Upper lobe of left lung (tissue), 6 donors: ENCODE results near the gene TSPO. TPM values are rescaled to one million over a fixed set of nuclear protein-coding genes. Genes with fewer than 3 reads are reported as not detected.

ENCODE experiments used
- ATAC-seq, 2 donors: fragments of 200-7000 bp; cut with Tn5 transposase; one replicate each; pipeline ENCODE4 v1.9.1; 2022; ENCODE audit warnings: mild to moderate bottlenecking in 2 of 2, moderate library complexity in 2 of 2; ENCODE audit not compliant: low FRiP score in 2 of 2
- DNase-seq, 2 donors: peaks; one replicate each; pipeline ENCODE4 v3.0.0-alpha.2; 2019 to 2020
- H3K27ac ChIP-seq, 4 donors: fragments of 200-600 bp; sonication (generic); one replicate each; pipeline ENCODE4 v1.5.1; 2016 to 2019
- H3K27me3 ChIP-seq, 4 donors: fragments of 200-600 bp; sonication (generic); one replicate each; pipeline ENCODE4 v1.5.1; 2017 to 2019
- H3K36me3 ChIP-seq, 4 donors: fragments of 200-600 bp; sonication (generic); one replicate each; pipeline ENCODE4 v1.5.1; 2016 to 2019
- H3K4me1 ChIP-seq, 4 donors: fragments of 200-600 bp; sonication (generic); one replicate each; pipeline ENCODE4 v1.5.1; 2018 to 2019
- H3K4me3 ChIP-seq, 4 donors: fragments of 200-600 bp; sonication (generic); one replicate each; pipeline ENCODE4 v1.5.1; 2017 to 2019; ENCODE audit warnings: mild to moderate bottlenecking in 2 of 4, moderate library complexity in 1 of 4
- H3K9me3 ChIP-seq, 4 donors: fragments of 200-600 bp; sonication (generic); one replicate each; pipeline ENCODE4 v1.5.1; 2018 to 2019
- EP300 ChIP-seq, 4 donors: sonication (generic); formaldehyde crosslinking; IDR thresholded peaks; one replicate each; pipeline ENCODE4 v1.5.1; 2017; ENCODE audit warnings: antibody characterized with exemption in 4 of 4, control low read depth in 2 of 4
- POLR2A ChIP-seq, 4 donors: fragments of 450-650 bp; IDR thresholded peaks; one replicate each; pipeline ENCODE4 v1.5.1; 2016 to 2017; ENCODE audit warnings: antibody characterized with exemption in 4 of 4, mild to moderate bottlenecking in 2 of 4
- POLR2AphosphoS5 ChIP-seq, 2 donors: sonication (generic); formaldehyde crosslinking; IDR thresholded peaks; one replicate each; pipeline ENCODE4 v1.5.1; 2017; ENCODE audit warnings: antibody characterized with exemption in 2 of 2
- WGBS, 2 donors: methylation state at CpG; one replicate each; pipeline ENCODE4 v1.1.5; 2017 to 2018; 5-methylcytosine and 5-hydroxymethylcytosine counted together
- total RNA-seq, 6 donors: library from RNA; depleted of rRNA in 4 of 6; stranded (reverse); fragments of >200 nt in 4 of 6; gene quantifications; one replicate each; pipeline versions ENCODE4 v1.1.0 to v1.2.1, GENCODE V29; 2016 to 2021
- TF ChIP-seq, protein P1 (sequence below), 6 experiments: fragments of 450-650 bp in 4 of 6; fragments of 200-600 bp in 2 of 6; sonication (generic) in 2 of 6; IDR thresholded peaks; one replicate each; pipeline ENCODE4 v1.5.1; 2016 to 2019; ENCODE audit warnings: antibody characterized with exemption in 6 of 6
- donor health status: DM: no; HTN: no; CAD: no; lungs with moderate emphysema.
- donor health status: DM: no; HTN: yes; CAD: no; lungs with severe emphysema.

The TSPO gene
- total RNA-seq, 6 donors from 2014 or later: 127 to 426 (median 315) TPM

DNA sequence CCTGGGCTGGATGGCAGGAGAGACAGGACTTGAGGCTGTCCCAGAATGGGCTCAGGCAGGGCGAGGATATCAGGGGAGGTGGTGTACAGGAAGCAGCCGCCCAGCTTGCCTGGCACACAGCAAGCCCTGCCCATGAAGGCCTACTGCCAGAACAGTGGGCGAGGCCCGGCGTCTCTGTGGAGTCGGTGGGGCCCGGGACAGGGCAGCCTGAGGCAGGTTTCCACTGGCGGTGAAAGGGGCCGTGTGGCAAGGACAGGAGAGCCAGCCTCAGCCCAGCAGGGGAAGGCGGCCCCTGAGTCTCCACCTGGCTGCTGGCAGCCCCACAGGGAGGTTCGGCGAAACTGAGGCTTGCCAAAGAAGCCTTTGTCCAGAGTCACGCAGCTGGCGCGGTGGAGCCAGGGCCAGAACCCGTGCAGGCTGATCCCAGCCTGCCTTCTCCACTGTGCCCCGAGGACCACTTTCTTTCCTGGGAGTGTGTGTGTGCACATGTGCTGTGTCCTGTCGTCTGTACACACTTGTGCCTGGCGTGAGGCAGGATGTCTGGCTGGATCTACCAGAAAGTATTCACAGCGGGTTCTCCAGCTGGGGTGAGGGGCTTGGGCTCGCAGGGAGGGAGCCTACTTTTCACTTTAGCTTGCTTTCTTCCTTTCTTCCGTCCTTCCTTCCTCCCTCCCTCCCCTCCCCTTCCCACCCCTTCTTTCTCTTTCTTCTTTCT is 1.2 kb downstream of the TSPO start:
- no peaks in the 10 kb centered on the region for H3K27me3 ChIP-seq
- H3K36me3 ChIP-seq: peaks cover 0 to 7% (median 3%) of the 10 kb centered on the region in 4 donors
- no peaks in the 10 kb centered on the region for H3K9me3 ChIP-seq
- peak overlapping the region; percentile 90 to 96 (median 94) for H3K27ac ChIP-seq
- peak overlapping the region; percentile 92 to 97 (median 92) for H3K4me3 ChIP-seq
- DNase-seq (peak; percentile 88 to 93), ATAC-seq (peak; percentile 73 to 93)
- H3K4me1 ChIP-seq: peaks cover 16 to 61% (median 37%) of the 10 kb centered on the region in 4 donors
- WGBS, 2 donors: 5 to 7% methylated on average over 6 to 18 of the region's 22 CpGs
- peak in 2 of 4 donors; percentile 54 to 57 for TF ChIP-seq POLR2A (IDR thresholded peaks at IDR 0.05)
- TF ChIP-seq EP300 (IDR thresholded peaks at IDR 0.05): no peak
- TF ChIP-seq POLR2AphosphoS5 (IDR thresholded peaks at IDR 0.05): peak in 1 of 2 donors; percentile 70

DNA sequence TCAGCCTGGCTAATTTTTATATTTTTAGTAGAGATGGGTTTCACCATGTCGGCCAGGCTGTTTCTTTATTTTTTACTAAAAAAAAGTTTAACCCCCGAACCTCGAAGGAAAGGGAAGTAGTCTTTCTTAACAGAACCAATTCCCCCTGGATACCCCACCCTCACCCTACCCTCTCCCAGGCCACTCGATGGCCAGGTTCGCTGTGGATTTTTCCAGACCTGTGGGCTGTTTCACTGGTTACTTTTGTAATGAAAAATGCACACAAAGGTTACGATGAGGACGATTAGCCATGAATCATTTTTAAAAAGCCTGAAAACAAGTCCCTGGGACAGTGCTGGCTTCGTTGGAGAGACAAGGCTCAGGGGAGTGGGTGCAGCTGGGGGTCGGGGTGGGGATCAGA is 2.5 kb downstream of the TSPO start:
- peak overlapping the region in 3 of 4 donors; percentile 55 to 79 (median 67) for H3K27ac ChIP-seq
- ATAC-seq (no peak), DNase-seq (no peak)
- H3K36me3 ChIP-seq: peaks cover 0 to 7% (median 3%) of the 10 kb centered on the region in 4 donors
- TF ChIP-seq EP300 (IDR thresholded peaks at IDR 0.05): no peak
- TF ChIP-seq POLR2AphosphoS5 (IDR thresholded peaks at IDR 0.05): no peak
- no peak for TF ChIP-seq POLR2A (IDR thresholded peaks at IDR 0.05)
- TF ChIP-seq, protein P1, sequence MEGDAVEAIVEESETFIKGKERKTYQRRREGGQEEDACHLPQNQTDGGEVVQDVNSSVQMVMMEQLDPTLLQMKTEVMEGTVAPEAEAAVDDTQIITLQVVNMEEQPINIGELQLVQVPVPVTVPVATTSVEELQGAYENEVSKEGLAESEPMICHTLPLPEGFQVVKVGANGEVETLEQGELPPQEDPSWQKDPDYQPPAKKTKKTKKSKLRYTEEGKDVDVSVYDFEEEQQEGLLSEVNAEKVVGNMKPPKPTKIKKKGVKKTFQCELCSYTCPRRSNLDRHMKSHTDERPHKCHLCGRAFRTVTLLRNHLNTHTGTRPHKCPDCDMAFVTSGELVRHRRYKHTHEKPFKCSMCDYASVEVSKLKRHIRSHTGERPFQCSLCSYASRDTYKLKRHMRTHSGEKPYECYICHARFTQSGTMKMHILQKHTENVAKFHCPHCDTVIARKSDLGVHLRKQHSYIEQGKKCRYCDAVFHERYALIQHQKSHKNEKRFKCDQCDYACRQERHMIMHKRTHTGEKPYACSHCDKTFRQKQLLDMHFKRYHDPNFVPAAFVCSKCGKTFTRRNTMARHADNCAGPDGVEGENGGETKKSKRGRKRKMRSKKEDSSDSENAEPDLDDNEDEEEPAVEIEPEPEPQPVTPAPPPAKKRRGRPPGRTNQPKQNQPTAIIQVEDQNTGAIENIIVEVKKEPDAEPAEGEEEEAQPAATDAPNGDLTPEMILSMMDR (IDR thresholded peaks at IDR 0.05): no peak
- H3K27me3 ChIP-seq: no peaks in the 10 kb centered on the region
- H3K4me3 ChIP-seq: peak overlapping the region in 2 of 4 donors; percentile 3 to 22
- H3K4me1 ChIP-seq: peaks cover 16 to 70% (median 36%) of the 10 kb centered on the region in 4 donors
- 60 to 62% methylated on average over 9 of the region's 9 CpGs for WGBS, 2 donors
- H3K9me3 ChIP-seq: no peaks in the 10 kb centered on the region

DNA sequence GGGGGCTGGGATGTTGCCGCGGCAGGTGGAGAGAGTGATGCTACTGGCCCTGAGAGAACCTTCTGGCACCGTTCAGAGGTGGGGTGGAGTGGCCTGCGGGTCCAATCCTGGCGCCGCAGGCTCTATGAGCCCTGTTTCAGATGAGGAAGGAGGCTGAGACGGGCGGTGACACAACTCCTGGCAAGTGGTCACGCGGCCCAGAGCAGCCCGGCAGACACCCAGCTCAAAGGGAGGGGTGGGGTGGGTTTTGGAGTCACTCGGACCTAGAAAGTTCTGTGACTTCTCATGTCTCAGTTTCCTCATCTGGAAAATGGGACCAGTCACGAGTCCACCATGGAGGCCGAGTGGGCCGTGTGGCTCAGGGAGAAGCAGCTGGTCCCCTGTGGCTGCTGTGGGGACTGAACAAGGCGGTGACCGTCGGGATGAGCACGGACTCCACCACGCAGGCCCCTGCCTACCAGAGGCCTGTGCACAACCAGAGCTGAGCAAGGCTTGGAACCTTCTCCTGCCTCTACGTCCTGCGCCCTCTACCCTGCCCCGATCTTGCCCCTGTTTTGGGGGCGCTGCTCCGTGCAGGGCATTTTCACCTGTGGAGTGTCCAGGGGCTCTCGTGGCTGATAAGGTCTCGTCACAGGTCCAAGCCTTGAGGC is 3.7 kb downstream of the TSPO start:
- H3K27ac ChIP-seq: peak overlapping the region; percentile 3 to 79 (median 37)
- DNase-seq: peak; percentile 79 to 84

DNA sequence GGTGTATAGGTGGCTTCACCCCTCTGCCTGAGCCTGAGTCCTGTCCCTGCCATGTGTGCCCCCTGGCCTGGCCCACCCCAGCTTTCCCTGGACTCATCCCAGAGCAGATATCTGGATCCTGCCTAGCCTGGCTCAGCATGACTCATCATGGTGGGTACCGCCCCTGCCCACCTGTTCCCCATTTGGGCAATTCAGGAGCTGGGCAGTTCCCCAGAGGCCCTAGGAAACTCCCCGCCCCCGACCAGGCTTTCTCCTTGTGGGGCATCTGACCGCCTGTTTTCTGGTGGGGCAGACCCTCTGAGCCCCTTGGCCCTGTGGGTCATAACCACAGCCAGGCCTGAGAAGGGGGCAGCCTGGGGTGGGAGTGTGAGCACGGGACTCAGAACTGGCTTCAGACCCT is 4.4 kb downstream of the TSPO start:
- TF ChIP-seq EP300 (IDR thresholded peaks at IDR 0.05) (no peak), POLR2AphosphoS5 (IDR thresholded peaks at IDR 0.05) (no peak), POLR2A (IDR thresholded peaks at IDR 0.05) (no peak)
- TF ChIP-seq, protein P1 (IDR thresholded peaks at IDR 0.05): no peak
- H3K27me3 ChIP-seq: no peaks in the 10 kb centered on the region
- ATAC-seq (no peak), DNase-seq (peak in 1 of 2 donors; percentile 31)
- peaks cover 0 to 21% (median 7%) of the 10 kb centered on the region in 4 donors for H3K36me3 ChIP-seq
- WGBS, 2 donors: 75 to 100% methylated on average over 1 to 5 of the region's 5 CpGs
- peaks cover 30 to 81% (median 45%) of the 10 kb centered on the region in 4 donors for H3K4me1 ChIP-seq
- no peaks in the 10 kb centered on the region for H3K9me3 ChIP-seq
- peak overlapping the region in 2 of 4 donors; percentile 67 to 79 for H3K27ac ChIP-seq
- no peak overlapping the region for H3K4me3 ChIP-seq

More for the DNA sequence above, 3.7 kb downstream of the TSPO start:
- H3K36me3 ChIP-seq: peaks cover 0 to 14% (median 4%) of the 10 kb centered on the region in 4 donors
- no peaks in the 10 kb centered on the region for H3K27me3 ChIP-seq
- peak; percentile 15 to 43 for ATAC-seq
- H3K4me3 ChIP-seq: no peak overlapping the region
- no peak for TF ChIP-seq POLR2AphosphoS5 (IDR thresholded peaks at IDR 0.05)
- TF ChIP-seq POLR2A (IDR thresholded peaks at IDR 0.05): peak in 1 of 4 donors; percentile 33
- TF ChIP-seq EP300 (IDR thresholded peaks at IDR 0.05): no peak
- H3K9me3 ChIP-seq: no peaks in the 10 kb centered on the region
- peaks cover 27 to 81% (median 46%) of the 10 kb centered on the region in 4 donors for H3K4me1 ChIP-seq
- WGBS, 2 donors: 76 to 84% methylated on average over 20 to 27 of the region's 27 CpGs

DNA sequence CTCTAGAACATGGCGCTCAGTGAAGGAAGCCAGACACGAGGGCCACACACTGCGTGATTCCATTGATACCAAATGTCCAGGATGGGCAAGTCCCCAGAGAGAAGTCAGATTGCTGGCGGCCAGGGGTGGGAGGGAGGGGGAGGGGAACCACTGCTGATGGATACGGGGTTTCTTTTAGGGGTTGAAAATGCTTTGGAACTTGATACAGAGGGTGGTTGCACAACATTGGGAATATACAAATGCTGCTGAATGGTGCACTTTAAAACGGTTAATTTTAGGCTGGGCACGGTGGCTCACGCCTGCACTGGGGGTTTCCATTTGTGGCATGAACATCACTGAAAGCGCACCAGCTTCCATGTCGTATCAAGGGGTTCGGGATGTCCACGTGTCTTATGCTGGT is 5.1 kb downstream of the TSPO start:
- H3K4me1 ChIP-seq: peaks cover 28 to 78% (median 43%) of the 10 kb centered on the region in 4 donors
- 86% methylated on average over 12 of the region's 12 CpGs for WGBS, 2 donors
- H3K27me3 ChIP-seq: no peaks in the 10 kb centered on the region
- H3K36me3 ChIP-seq: peaks cover 0 to 27% (median 13%) of the 10 kb centered on the region in 4 donors
- no peak for DNase-seq
- H3K27ac ChIP-seq: no peak overlapping the region
- no peak for TF ChIP-seq EP300 (IDR thresholded peaks at IDR 0.05)
- no peak for TF ChIP-seq POLR2A (IDR thresholded peaks at IDR 0.05)
- TF ChIP-seq, protein P1 (IDR thresholded peaks at IDR 0.05): no peak
- TF ChIP-seq POLR2AphosphoS5 (IDR thresholded peaks at IDR 0.05): no peak
- H3K4me3 ChIP-seq: no peak overlapping the region
- ATAC-seq: no peak
- no peaks in the 10 kb centered on the region for H3K9me3 ChIP-seq
